ENCODE measurements around the gene GET4.

Gene GET4

DNA sequence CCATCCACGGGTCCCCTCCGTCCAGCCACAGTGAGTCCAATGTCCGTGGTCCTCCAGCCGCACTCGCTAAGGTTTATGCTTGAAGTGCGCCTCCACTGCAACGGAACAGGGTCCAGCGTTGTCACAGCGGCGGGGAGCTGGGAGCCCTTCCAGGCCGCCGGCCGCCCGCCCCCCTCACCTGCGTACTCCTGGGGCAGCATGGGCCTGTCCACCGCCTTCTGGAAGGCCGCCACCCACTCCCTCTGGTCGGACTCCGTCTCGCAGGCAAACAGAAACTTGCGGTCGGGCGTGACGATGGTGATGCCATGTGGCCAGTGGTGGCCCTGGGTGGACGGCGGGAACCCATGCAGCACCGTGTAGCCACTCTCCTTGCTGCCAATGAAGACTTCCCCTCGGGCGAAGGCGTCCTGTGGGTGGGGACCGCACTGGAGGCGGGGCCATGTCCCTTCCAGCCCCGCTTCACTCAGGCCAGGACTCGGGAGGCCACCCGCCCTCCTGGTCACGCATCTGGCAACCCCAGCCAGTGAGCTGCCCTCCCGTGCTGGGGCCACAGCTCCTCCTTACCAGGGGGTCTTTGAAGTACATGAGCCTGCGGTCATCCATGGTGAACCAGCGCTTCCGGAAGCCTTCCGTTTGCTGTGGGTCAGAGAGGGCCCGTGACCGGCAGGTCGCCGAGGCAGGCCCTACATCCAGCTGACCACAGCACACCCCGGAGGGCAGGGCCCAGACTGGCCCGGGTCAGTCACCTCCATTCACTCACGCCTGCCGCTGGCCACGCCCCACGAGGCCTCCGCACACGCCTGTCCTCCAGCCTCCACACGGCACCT is 22.7 kb downstream of the GET4 start:
- DNase-seq (ENCODE audit: low read depth in 2 of 2), result no peak

DNA sequence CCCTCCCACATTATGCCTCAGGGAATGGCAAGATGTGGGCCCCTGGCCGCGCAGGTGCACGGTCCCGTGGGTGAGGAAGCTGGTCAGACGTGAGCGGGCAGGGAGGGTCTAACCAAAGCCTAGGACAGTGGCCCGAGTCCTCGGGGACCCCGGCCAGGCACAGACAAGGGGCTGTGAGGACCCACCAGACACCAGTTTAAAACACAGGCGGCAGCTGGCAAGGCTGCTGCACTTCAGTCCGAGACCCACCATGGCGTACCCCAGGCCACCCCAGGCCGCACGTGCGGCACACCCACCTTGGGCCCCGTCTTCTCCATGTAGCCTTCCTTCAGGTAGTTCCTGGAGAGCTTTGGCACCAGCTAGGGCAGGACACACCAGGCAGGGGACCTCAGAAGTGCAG is 23.5 kb downstream of the GET4 start:
- DNase-seq (ENCODE audit: low read depth in 2 of 2), result no peak

DNA sequence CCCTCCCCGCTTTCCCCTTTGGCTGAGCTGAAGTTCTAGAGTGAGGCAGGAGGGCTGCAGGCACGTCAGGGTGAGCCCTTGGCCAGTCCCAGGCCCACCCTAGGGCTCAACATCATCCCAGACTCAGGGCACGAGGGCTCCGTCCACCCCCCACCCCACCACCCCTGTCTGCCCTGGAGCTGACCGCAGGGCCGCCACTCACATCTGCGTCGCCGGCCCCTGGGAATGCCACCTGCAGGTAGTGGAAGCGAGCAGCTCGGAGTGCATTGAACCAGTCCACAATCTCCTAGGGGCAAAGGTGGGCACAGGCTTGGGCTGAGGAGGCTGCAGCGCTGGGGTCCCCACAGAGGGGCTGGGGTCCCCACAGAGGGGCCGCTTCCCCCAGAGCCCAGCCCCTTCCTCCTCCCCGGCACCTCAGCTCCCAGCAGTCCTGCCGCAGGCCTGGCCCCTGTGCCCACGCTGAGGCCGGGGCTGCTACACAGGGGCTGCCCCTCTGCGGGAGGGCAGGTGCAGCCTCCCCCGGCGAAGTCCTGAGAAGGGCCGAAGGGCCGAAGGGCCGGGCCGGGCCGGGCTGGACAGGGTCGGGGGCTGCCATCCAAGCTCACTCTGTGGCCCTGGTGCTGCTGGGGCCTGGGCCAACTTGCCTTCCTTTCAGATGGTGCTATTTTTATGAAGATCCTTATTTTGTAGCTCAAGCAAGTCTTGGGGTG is 24.1 kb downstream of the GET4 start:
- DNase-seq (ENCODE audit: low read depth in 2 of 2), result no peak

DNA sequence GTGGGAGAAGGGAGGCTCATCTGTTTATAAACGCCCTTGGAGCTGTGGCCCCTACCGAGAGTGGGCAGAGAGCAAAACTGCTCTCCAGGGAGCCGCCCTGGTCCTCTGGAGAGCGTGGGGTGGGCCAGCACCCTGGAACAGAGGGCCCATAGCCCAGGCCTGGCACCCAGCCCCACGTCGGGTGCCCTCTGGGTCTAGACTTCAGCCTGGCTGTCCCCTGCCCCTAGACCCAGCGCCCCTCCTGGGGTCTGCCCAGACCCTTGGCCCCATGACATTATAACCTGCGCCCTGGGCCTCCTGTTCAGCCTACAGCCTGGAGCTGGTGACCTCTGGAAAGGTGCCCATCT is 24.7 kb downstream of the GET4 start:
- no peak for DNase-seq (ENCODE audit: low read depth in 2 of 2)

DNA sequence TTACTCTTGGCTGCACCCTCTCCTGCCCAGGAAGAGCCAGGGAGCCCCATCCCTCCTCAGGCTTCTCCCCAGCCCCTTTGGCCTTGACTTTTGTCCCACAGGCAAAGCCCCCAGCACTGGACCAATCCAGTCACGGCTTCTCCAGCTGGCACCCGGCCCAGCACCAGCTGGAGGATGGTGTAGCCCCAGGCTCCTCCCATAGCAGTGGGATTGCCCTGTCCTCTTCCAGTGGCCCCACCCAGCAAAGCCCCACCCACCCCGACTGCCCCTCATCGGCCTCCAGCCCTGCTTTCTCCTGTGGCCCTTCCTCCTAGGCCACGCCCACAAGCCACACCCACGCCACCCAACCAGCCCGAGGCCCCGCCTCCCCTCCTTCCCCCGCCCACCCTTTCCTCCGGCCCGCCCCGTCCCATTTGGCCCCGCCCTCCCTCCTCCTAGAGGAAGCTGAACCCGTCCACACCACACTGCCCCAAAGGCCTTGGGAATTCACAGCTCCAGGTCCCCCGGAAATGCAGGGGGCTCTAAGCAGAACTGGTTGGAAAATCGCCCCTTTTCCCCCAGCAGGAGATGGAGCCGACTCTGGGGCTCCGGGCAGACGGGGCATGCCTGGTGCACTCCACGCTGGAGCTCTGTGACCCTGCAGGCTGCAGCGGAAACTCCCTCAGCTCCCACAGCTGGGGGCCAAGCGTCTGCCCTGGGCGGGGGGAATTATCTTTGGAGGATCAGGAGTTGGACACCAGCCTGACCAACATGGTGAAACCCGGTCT is 25.2 kb downstream of the GET4 start:
- DNase-seq (ENCODE audit: low read depth in 2 of 2), result peak in 1 of 2 donors; percentile 53

DNA sequence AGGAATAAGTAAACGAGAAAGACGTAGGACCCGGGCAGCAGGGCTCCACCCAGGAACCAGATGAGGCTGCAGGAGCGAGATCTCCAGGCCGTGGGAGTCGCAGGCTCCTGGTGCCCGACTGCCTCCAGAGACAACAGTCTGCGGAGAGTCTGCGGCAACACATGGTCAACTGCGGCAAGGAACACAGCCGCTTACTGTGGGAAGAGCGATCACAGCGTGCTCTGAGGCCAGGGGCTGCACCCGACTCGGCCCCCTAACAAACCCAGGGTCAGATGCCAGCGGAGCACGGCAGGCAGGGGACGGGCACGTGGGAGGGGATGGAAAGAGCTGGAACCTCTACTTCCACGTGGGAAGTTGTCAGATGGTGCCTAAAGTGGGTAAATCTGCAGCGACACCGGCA is 26.6 kb downstream of the GET4 start:
- no peak for DNase-seq (ENCODE audit: low read depth in 2 of 2)

DNA sequence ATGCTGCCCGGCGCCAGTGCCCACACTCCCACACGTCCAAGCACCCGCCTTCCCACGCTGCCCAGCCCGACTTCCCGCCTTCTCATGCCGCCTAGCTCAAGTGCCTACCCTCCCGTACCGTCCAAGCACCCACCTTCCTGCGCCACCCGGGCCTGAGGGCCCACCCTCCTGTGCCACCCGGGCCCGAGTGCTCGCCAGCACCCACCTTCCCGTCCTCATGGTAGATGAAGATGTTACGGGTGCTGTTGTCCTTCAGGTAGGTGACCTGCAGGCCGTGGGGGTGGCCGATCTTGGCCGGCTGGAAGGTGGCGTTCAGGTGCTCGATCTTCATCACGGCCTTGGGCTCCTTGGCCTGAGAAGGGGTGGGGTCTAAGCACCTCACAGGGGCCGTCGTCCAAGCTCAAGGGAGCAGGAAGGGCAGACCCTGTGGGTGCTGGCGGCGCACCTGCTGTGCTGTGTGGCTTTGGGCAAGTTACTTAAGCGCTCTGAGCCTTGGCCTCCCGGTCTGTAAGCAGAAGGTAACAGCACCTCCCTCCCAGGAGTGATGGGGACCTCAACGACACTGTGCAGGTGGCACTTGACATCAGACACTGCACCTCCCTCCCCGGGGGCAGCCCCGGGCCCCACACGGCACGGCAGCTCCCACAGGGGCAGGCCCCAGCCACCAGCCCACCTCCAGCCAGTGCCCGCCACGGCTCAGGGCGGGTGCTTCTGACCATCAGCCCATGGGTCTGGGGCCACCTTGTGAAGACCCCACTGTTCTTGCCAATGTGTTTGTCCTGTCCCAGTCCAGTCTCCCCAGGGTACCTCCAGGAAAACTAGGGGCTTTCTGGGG is 27.8 kb downstream of the GET4 start:
- DNase-seq (ENCODE audit: low read depth in 2 of 2), result no peak

DNA sequence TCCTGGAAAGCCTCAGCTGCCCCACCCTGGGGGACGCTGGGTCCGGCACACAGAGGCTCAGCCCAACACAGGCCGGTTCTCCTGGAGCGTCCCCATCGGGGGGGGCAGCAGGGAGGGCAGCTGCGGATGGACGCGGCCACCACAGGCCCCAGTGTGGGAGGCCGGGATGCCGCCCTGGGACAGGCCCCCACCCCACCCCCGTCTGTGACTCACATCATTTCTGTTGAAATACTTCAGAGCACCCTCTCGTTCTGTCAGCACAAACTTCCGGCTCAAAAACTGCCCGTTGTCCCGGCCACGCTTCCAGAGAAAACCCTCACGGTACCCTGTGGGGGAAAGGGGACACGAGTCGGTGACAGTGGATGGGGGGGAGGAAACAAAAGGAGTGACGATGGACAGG is 28.5 kb downstream of the GET4 start:
- DNase-seq (ENCODE audit: low read depth in 2 of 2), result no peak

DNA sequence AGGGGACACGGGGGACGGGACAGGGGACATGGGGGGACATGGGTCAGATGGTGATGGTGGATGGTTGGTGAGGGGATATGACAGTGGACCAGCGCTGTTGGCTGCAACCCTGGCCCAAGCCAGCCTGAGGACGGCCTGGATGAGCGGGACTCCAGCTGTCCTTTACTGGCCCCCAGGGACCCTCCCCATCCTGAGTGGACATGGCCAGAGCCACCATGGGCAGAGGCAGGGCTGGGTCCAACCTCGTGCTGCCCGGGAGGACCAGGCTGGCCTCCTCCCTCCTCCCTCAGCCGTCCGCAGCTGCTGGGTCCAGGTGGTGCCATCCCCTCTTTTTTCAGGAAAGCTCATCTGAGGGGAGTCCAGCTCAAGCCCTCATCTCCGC is 30.4 kb downstream of the GET4 start:
- no peak for DNase-seq (ENCODE audit: low read depth in 2 of 2)

DNA sequence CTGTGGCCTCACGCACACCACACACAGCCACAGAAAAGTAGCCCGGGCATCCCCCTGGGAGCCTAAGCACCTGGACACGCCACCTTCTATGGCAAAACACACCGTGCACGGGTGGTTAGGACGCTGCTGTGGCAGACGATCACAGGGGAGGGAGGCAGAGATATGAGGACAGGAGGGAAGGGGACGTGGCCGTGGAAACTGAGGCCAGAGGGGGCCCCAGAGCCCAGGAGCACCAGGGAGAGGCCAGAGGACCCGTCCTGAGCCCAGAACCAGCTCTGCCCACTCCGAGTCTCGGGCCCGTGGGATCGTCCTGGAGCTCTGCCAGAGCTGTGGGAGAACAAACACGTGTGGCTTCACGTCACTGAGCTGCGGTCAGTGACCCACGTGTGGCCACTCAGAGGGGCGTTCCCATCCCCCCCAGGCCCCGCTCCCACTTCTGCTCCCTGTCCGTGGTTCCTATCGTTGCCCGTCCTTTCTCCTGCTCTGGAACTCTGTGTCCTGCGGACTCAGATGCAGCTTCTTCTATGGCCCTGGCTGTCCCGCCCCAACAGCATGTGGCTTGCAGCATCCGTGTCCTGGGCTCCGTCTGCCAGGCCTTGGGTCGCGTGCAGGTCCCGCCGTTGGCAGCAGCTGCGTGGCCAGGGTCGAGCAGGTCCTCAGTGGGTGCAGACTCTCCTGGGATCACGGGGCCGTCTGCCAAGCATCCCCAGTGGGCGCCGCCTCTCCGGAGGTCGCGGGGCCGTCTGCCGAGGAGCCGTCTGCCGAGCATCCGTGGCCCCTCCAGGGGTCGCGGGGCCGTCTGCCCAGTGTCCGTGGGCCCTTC is 31.0 kb downstream of the GET4 start:
- DNase-seq (ENCODE audit: low read depth in 2 of 2), result no peak

DNA sequence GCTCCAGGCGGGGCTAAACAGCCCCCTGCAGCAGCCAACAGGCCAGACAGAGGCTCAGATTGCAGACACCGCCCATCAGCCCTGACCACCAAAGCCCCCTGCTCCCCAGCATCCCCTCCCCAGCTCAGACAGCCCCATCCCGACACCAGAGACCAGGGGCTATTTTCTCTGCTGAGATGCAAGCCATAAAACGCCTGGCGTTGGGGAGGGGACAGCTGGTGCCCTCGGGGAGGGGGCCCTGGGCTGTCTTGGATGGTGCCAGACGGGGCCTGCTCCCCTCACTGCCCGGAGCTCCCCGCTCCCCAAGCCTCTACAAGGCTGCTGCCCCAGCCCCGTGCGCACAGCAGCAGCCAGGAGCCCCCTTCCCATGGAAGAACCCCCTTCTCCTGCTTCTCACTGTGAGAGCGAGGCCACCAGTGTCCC is 31.8 kb downstream of the GET4 start:
- no peak for DNase-seq (ENCODE audit: low read depth in 2 of 2)

DNA sequence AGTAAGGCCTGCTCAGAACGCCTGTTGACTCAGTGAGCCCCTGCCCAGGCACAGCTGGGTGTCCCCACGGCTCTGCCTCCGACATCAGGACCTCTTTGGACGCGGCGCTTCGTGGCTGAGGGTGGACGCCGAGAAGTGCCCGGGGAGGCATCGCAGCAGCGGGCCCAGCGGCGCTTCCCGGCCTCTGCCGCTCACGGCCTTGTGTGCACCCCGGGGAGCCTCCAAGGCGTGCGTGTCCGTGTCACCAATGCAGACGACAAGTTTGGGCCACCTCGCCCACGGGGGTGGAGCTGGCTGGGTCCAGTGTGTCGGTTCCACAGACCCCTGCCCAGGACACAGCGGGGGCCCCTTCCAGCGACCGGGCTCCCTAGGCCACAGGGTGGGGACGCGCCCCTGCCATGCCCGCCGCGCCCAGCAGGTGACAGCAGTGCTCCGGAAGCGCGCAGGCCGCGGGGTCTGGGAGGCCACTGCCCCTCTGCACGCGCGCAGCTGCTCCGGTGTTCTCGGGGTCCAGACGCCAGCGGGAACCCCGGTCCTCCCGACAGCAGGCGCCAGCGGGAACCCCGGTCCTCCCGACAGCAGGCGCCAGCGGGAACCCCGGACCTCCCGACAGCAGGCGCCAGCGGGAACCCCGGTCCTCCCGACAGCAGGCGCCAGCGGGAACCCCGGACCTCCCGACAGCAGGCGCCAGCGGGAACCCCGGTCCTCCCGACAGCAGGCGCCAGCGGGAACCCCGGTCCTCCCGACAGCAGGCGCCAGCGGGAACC is 32.4 kb downstream of the GET4 start:
- peak; percentile 48 to 68 for DNase-seq (ENCODE audit: low read depth in 2 of 2)

DNA sequence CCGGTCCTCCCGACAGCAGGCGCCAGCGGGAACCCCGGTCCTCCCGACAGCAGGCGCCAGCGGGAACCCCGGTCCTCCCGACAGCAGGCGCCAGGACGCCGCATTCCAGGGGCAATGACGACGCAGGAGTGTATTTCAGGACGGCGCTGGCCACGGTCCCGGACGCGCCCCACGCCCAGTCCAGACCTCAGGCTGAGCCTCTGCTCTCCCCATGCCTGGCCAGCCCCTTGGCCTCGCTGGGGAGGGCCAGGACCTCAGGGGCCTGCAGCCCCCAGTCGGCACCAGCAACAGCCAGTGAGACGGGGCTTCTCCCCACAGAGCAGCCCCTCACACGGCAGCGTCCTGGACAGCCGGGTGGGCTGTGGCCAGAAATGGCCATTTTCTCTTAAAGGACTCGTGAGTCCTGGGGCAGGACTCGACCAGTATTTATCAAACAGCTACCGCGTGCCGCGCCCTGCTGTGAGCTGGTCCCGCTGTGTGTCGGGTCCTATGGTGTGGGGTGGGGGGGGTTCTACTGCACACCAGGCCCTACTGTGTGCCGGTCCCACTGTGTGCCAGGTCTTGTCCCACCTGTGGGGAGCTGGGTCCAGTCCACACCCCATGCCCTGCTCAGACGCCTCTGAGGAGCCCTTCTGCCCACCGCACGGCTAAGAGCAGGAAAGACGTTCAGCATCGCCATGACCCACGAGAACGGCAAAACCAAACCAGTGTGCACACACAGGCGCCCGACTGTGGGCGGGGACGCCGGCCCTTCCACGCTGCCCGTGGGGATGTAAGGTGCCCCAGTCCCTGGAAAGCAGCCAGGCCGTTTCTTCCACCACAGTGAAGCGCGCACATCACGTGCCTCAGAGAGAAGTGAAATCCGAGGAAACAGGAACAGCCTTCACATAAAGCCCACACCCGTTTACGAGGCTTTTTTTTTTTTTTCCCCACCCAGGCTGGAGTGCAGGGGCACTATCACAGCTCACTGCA is 33.3 kb downstream of the GET4 start:
- no peak for DNase-seq (ENCODE audit: low read depth in 2 of 2)

DNA sequence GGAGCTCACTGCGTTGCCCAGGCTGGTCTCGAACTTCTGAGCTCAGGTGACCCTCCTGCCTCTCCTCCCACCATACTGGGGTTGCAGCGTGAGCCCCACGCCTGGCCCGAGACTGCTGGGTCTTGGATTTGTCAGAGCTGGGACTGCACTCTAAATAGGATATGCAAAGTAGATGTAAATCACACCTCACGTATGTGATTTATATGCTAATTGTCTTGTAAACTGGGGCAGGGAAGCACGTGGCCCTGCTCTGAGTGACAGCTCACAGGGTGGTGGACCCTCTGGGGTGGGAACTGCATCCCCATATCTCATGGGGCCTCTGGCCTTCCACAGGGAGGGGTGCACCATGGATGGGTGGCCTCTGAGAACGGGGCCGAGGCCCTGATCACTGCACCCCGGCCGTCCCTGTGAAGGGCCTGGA is 34.1 kb downstream of the GET4 start:
- DNase-seq (ENCODE audit: low read depth in 2 of 2), result no peak

DNA sequence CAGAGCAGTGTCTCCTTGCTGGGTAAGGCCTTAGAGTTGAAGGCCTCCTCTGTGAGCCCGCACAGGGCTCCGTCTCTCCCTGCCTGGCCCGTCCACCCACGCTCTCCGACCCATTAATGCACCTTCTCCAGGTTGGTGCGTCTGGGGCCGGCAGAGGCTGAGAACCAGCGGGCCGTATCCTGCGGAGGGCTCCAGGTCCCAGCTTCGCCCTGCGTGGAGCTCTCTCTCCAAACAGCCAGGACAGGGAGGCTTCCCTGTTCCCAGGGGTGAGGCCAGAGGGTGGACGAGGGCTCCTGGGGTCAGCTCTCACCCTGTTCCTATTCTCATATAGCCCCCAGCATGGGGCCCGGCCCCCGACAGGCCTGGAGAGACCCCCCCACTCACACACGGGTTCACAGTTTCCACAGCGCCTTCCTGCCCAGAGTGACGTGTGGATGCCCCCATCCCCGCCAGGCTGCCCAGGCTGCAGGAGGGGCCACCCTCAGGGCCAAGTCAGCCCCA is 34.6 kb downstream of the GET4 start:
- no peak for DNase-seq (ENCODE audit: low read depth in 2 of 2)

DNA sequence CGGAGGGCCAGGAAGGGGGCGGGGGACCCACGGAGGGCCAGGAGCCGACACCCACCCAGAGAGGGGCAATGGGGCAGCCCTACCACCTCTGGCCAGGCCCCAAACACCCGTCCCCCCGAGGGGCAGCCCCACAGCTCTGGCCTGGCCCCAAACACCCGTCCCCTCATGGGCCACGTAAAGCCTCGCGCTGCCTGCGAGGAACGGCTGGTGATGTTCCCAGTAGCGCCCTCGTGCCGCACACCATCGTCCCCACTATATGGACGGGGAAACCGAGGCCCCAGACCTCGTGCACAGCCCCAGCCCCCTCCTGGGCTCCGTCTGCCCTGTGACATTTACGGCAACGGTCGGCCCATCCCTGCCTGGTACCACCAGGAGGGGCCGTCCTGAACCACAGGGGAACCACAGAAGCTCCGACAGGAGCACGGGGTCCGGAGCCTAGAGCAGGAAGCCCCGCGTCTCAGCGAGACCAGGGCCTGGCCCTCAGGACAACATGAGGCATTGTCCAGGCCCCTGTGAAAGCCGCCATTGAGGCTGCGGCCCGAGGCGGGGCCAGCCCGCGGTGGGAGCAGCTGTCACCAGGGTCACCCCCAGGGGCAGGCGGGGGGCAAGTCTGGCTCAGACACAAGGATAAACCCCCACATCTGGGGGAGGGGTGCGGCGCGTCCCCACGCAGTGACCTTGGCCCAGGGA is 35.6 kb downstream of the GET4 start:
- DNase-seq (ENCODE audit: low read depth in 2 of 2), result no peak

DNA sequence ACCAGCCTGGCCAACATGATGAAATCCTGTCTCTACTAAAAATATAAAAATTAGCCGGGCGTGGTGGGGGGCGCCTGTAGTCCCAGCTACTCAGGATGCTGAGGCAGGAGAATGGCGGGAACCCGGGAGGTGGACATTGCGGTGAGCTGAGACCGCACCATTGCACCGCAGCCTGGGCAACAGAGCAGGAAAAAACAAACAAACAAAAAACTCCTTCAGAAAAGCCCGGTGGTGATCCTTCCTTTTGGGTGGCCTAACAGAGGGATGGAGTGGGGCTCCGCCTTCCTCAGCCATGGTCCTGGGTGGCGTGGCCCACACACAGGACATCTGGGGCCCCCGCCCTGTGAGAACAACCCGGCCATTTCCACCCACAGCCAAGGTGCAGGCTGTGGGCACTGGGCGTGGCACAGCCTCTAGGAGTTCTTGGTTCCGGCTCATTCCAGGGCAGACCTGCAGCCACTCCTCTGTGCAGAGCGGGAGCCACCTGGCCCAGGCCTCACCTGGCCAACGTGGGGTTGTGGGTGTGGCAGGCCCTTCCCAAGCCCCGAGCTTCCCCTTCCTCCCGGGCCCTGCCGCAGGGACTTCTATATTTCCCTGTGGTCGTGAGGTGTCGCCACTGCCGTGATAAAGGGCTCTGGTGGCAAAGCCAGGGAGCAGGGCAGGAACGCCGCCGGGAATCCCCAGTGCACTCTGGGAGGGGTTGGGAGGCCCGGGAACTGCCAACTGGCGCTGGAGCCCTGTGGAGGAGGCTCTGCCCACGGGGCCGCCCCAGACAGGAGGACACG is 37.6 kb downstream of the GET4 start:
- no peak for DNase-seq (ENCODE audit: low read depth in 2 of 2)

All from stimulated activated CD8-positive, alpha-beta memory T cell treated with anti-CD3 and anti-CD28 coated beads, Interleukin-15, amount 100 ng/mL, for 48 hours (primary cell).